IPS-18c (cell line): ENCODE measurements around the gene DENND2C.

Experiments used
- H3K4me3 ChIP-seq: 2 replicates; pipeline ENCODE4 v1.7.0; 2013; ENCODE audit warnings: low read depth, mild to moderate bottlenecking, low read length, moderate library complexity; ENCODE audit not compliant: insufficient read depth
- H3K9me3 ChIP-seq: one replicate; pipeline ENCODE4 v1.6.1; 2013; ENCODE audit warnings: mild to moderate bottlenecking, low read length, moderate library complexity; ENCODE audit not compliant: control insufficient read depth, insufficient read depth

Gene DENND2C

GRCh38 chr1:114691061-114691460, 21.2 kb upstream of the DENND2C start:
- H3K9me3 ChIP-seq, result no peaks in the 10 kb centered on the region
- no peak overlapping the region for H3K4me3 ChIP-seq

- H3K9me3 ChIP-seq, result no peaks in the 10 kb centered on the region
- H3K4me3 ChIP-seq, result no peak overlapping the region
Observed at GRCh38 chr1:114690148-114690547, 20.3 kb upstream of the DENND2C start.

- H3K9me3 ChIP-seq, result no peaks in the 10 kb centered on the region
- H3K4me3 ChIP-seq, result no peak overlapping the region
Observed at GRCh38 chr1:114688526-114688925, 18.7 kb upstream of the DENND2C start.

DNA sequence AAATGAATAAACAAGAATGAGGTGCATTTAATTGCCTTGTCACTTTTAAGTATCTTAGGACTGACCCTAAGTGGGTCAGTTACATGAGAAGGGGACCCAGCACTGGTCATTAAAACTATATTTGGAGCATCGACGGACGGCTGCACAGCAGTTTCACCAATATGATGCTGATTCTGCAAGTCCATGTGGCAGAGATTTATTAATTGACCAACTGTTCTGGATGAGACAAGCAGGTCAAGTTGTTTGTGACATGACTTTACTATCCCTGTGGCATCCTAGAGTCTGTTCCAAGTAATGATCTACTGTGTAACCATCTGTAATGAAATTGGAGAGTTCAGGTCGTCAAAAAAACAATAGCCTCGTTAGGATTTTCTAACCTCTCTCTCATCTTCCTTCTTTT, 16.0 kb upstream of the DENND2C start:
- Histone ChIP-seq H3K4me3 (no peak overlapping the region), H3K9me3 (no peaks in the 10 kb centered on the region)

GRCh38 chr1:114677691-114678090, 7.8 kb upstream of the DENND2C start:
- no peaks in the 10 kb centered on the region for H3K9me3 ChIP-seq
- no peak overlapping the region for H3K4me3 ChIP-seq

GRCh38 chr1:114676115-114676514, 6.3 kb upstream of the DENND2C start:
- Histone ChIP-seq H3K4me3 (no peak overlapping the region), H3K9me3 (no peaks in the 10 kb centered on the region)

GRCh38 chr1:114671939-114672275, 2.1 kb upstream of the DENND2C start:
- no peak overlapping the region for H3K4me3 ChIP-seq
- H3K9me3 ChIP-seq, result peaks cover 2% of the 10 kb centered on the region

DNA sequence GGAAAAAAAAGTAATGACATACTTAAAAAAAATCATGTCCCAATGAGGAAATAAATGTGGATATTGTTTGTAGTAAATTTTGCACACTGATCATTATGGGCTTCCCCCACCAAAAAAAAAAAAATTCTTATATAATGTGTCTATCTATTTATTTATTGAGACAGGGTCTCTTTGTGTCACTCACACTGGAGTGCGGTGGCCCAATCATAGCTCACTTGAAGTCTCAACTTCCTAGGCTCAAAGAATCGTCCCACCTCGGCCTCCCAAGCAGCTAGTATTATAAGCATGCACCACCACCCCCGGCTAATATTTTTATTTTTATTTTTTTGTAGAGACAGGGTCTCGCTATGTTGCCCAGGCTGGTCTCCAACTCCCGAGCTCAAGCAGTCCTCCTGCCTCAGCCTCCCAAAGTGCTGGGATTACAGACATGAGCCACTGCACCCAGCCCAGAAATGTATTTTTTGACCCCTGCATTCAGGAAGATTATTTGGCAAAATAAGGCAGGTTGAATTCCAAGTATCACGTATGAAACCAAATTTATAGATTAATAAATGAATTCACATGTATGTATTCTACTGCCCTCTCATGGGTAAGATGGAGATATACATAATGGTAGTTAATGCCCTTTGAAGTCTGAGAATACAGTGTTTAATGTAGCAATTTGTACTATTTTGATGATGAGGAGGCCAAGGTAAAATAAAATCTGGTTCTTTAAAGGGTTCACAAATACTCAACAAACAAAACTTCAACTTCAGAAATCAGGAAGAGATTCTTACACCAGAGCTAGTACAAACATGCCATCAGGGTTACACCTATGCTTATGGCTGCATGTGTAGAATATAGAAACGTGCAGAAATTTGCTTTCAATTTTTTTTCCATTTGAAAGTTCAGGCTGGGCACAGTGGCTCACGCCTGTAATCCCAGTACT, 1.4 kb upstream of the DENND2C start:
- no peak overlapping the region for H3K4me3 ChIP-seq
- peaks cover 2% of the 10 kb centered on the region for H3K9me3 ChIP-seq

DNA sequence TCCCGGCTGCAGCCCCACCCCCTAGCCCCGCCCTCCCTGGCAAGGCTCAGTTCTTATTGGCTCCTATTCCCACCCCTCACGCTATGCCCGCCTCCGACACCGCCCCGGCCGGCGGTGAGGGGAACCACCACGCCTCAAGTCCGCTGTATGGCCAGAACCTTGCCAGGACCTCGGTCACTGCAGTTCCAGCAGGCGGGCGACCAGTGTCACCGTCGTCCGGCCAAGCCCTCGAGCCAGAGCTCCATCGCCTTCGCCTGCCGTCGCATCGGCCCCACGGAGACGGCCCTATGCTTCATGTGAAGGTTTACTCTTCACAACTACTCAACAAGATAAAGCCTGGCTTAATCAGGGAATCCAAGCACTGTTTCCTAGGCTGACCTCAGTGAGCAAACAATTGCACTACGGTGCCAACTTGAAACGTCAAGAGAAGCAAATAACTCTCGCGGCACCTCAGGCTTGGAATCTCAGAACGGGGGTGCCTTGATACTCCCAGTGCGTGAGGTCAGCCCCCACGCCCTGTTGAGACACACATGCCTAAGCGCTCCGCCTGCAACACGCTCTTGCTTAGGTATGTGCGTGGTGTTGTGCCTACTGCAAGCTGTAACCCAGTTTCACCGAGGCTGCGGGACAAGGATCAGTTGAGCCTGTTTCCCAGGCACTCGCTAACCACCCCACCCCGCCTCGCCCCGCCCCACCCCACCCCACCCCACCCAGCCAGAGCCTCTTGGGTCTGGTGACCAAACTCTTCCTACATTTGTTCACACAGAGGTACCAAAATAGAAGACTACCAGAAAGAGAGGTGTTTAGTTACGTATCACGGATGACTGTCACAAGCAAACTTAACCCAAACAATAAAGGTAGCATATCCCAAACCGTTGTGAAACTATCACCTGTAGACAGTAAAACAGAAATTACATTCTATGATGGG, 498 bp upstream of the DENND2C start:
- peaks cover 2% of the 10 kb centered on the region for H3K9me3 ChIP-seq
- H3K4me3 ChIP-seq, result peak overlapping the region; percentile 69

DNA sequence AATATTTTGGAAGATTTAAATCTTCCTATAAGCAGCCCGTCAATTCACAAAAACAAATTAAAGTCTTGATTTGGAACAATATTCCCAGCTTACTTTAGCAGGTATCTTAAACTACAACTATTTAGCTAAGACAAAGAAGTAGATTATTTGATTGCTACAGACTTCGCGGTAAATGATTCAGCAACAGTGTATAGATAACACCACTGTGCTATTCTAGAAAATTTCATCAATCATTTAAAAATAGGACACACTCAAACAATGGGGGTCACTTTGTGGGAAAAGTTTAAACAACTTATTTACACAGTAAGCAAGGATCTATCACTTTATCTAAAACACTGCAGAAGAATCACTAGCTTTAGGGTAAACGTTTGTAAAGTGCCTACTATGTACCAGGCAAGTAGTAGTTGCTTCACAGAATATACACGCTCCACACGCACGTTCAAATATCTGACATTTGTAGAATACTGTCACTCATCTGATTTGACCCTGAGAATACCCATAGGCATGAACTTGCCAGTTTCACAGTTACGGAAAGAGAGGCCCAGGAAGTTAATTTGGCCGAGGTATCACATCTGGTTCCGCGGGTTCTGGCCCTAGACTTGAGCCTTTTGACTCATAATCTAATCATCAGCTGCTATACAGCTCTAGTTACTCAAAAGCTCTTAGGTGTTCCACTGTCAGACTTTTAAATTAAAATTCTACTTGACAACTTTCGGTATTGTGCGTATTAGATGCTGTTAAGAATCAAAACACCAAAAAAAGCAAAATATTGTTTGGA, 876 bp downstream of the DENND2C start:
- peak overlapping the region; percentile 69 for H3K4me3 ChIP-seq
- peaks cover 2% of the 10 kb centered on the region for H3K9me3 ChIP-seq

GRCh38 chr1:114668373-114668772, 1.5 kb downstream of the DENND2C start:
- H3K4me3 ChIP-seq, result no peak overlapping the region
- H3K9me3 ChIP-seq, result peaks cover 2% of the 10 kb centered on the region

- Histone ChIP-seq H3K4me3 (no peak overlapping the region), H3K9me3 (peaks cover 2% of the 10 kb centered on the region)
Observed at GRCh38 chr1:114666954-114667353, 2.9 kb downstream of the DENND2C start.

GRCh38 chr1:114660238-114660637, 9.6 kb downstream of the DENND2C start:
- Histone ChIP-seq H3K4me3 (no peak overlapping the region), H3K9me3 (no peaks in the 10 kb centered on the region)

GRCh38 chr1:114651893-114652292, 18.0 kb downstream of the DENND2C start:
- H3K9me3 ChIP-seq, result no peaks in the 10 kb centered on the region
- no peak overlapping the region for H3K4me3 ChIP-seq

- no peaks in the 10 kb centered on the region for H3K9me3 ChIP-seq
- H3K4me3 ChIP-seq, result no peak overlapping the region
Observed at GRCh38 chr1:114648503-114648902, 21.3 kb downstream of the DENND2C start.

- H3K9me3 ChIP-seq, result no peaks in the 10 kb centered on the region
- no peak overlapping the region for H3K4me3 ChIP-seq
Observed at GRCh38 chr1:114641377-114641776, 28.5 kb downstream of the DENND2C start.

- Histone ChIP-seq H3K9me3 (no peaks in the 10 kb centered on the region), H3K4me3 (no peak overlapping the region)
Observed at GRCh38 chr1:114638910-114639309, 30.9 kb downstream of the DENND2C start.
